GM12892 (cell line): ENCODE data around the gene GAS1.

Experiments
- POLR2A ChIP-seq: IDR thresholded peaks from 2 replicates; pipeline ENCODE4 v1.6.1; 2011; ENCODE audit warnings: low read depth, low read length, control low read depth
- POLR2AphosphoS5 ChIP-seq: IDR thresholded peaks from 2 replicates; pipeline ENCODE4 v1.6.1; 2011; ENCODE audit warnings: low read depth, low read length, control low read depth
- TAF1 ChIP-seq: IDR thresholded peaks from 2 replicates; pipeline ENCODE4 v1.6.1; 2011; ENCODE audit warnings: low read depth, mild to moderate bottlenecking, control low read depth, low read length, borderline replicate concordance

GRCh38 chr9:86946201-86947145, 833 bp downstream of the GAS1 start:
- no peak for TF ChIP-seq POLR2AphosphoS5
- no peak for TF ChIP-seq POLR2A
- TF ChIP-seq TAF1 = no peak
